ENCODE measurements around the gene JPT2.

DNA sequence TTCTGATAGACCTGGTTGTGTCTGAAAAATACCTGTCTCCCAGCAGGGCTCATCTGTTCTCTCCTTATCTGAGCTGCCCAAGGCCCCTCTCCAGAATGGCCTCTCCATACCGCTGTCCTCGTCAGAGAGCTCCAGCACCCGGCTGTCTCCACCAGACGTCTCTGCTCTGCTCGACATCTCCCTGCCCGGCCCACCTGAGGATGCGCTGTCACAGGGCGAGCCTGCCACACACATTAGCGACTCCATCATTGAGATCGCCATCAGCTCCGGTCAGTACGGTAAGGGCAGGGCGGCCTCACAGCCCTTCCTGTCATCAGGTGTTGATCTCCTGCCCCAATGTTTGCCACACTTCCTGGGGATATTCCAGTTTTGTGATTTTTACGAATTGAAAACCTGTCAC is 10.2 kb upstream of the JPT2 start:
- TF ChIP-seq CTCF (IDR thresholded peaks at IDR 0.05; ENCODE audit: poor library complexity) = no peak
- no peak for TF ChIP-seq EZH2 (IDR thresholded peaks at IDR 0.05; ENCODE audit: borderline replicate concordance)
- TF ChIP-seq EZH2phosphoT487 (IDR thresholded peaks at IDR 0.05; ENCODE audit: low read depth, severe bottlenecking, unreplicated experiment) = no peak

Measured in hepatocyte (in vitro differentiated cells).